ENCODE measurements around the gene SYNM. TPM values are rescaled to one million over a fixed set of nuclear protein-coding genes. Genes with fewer than 3 reads are reported as not detected.
A peak's percentile ranks its signal among the peaks of the same experiment; 100 is the strongest.

Gene SYNM
- total RNA-seq, 1 experiment from 2014 or later = 1.9 TPM

- no peak overlapping the region for H3K23ac ChIP-seq (ENCODE audit: insufficient read length, low read depth, low read length)
- H3K56ac ChIP-seq (ENCODE audit: insufficient read length, low read depth, low read length) = no peak overlapping the region
- no peak overlapping the region for H2AFZ ChIP-seq (ENCODE audit: low read length)
- peak; percentile 4 for DNase-seq
- no peak overlapping the region for H4K8ac ChIP-seq (replicated peaks; ENCODE audit: insufficient read length, low read depth, low read length)
- no CpG with 5 or more reads among the region's 3 CpGs for WGBS (ENCODE audit: extremely low coverage, insufficient read length, low lambda C conversion rate)
- H3K27ac Mint-ChIP-seq = peak overlapping the region in 2 of 3 experiments; percentile 71 to 94; a peak in 5 of 7 replicates
- H2BK5ac ChIP-seq (ENCODE audit: insufficient read length, low read length) = no peak overlapping the region
- H2BK120ac ChIP-seq (ENCODE audit: low read depth, low read length, poor library complexity, severe bottlenecking) = no peak overlapping the region
- H3K18ac ChIP-seq (ENCODE audit: insufficient read length, low read depth, low read length) = no peak overlapping the region
- TF ChIP-seq CTCF (conservative IDR thresholded peaks at IDR 0.05) = no peak
- H3K23me2 ChIP-seq (ENCODE audit: insufficient read length, low read depth, low read length, poor library complexity, severe bottlenecking) = no peaks in the 10 kb centered on the region
- H3K4me1 ChIP-seq (ENCODE audit: insufficient read depth, low read length) = peaks cover 8% of the 10 kb centered on the region
- no peak overlapping the region for H4K91ac ChIP-seq (ENCODE audit: insufficient read length, low read depth, low read length)
- no peaks in the 10 kb centered on the region for H3K27me3 ChIP-seq (ENCODE audit: insufficient read depth, low read length)
- H3K9me3 Mint-ChIP-seq = peaks cover 0 to 3% of the 10 kb centered on the region in 2 experiments; a peak in 1 of 5 replicates
- H2BK20ac ChIP-seq (ENCODE audit: low read depth, low read length, poor library complexity, severe bottlenecking) = no peak overlapping the region
- H3K4me1 Mint-ChIP-seq = peaks cover 37 to 54% of the 10 kb centered on the region in 2 experiments
- no peak overlapping the region for H4K5ac ChIP-seq (ENCODE audit: insufficient read length, low read depth, low read length)
- no peaks in the 10 kb centered on the region for H3K9me3 ChIP-seq (ENCODE audit: control insufficient read depth, low read depth, low read length)
- no peak overlapping the region for H3K14ac ChIP-seq (ENCODE audit: insufficient read depth, low read length)
- H3K9ac ChIP-seq (ENCODE audit: extremely low read depth, insufficient read length, low read length) = no peak overlapping the region
- H4K20me1 ChIP-seq (ENCODE audit: control insufficient read depth, insufficient read depth, insufficient read length) = no peaks in the 10 kb centered on the region
- H2BK12ac ChIP-seq (ENCODE audit: insufficient read length, low read depth, low read length) = no peak overlapping the region
- no peak overlapping the region for H3T11ph ChIP-seq (ENCODE audit: low read length)
- no peak overlapping the region for H3K4me2 ChIP-seq (ENCODE audit: insufficient read depth, insufficient read length, low read length)
- H3K27me3 Mint-ChIP-seq (ENCODE audit: low read depth) = no peaks in the 10 kb centered on the region
- H3K4ac ChIP-seq (ENCODE audit: low read depth, low read length) = no peak overlapping the region
- H3K36me3 Mint-ChIP-seq (ENCODE audit: insufficient read depth in 1 of 3, low read depth in 3 of 3) = peaks cover 6 to 14% (median 12%) of the 10 kb centered on the region in 3 experiments
- no peaks in the 10 kb centered on the region for H3K79me2 ChIP-seq (ENCODE audit: insufficient read depth, low read length)
- H2BK15ac ChIP-seq (ENCODE audit: low read depth, low read length) = no peak overlapping the region
- peak overlapping the region; percentile 37 for H3K27ac ChIP-seq (ENCODE audit: insufficient read length, low read depth, low read length)
- H3K4me3 Mint-ChIP-seq = no peak overlapping the region
- no peaks in the 10 kb centered on the region for H3K79me1 ChIP-seq (ENCODE audit: insufficient read depth, low read depth, low read length, poor library complexity, severe bottlenecking)
- no peak overlapping the region for H2AK5ac ChIP-seq (ENCODE audit: insufficient read length, low read length)
Measured at GRCh38 chr15:99143242-99143641, 38.4 kb downstream of the SYNM start.

Measured in H9 (cell line).